Lower lobe of right lung (tissue), 2 donors: ENCODE data around the gene MTFR1L. TPM values are rescaled to one million over a fixed set of nuclear protein-coding genes. Genes with fewer than 3 reads are reported as not detected.
A peak's percentile ranks its signal among the peaks of the same experiment; 100 is the strongest.

Experiments
- ATAC-seq, 2 donors: fragments of 200-7000 bp; cut with Tn5 transposase; one replicate each; pipeline ENCODE4 v1.9.1; 2020 to 2022; ENCODE audit warnings: mild to moderate bottlenecking in 2 of 2, moderate library complexity in 2 of 2
- DNase-seq: peaks from one replicate; pipeline ENCODE4 v3.0.0-alpha.2; 2020
- H3K27ac ChIP-seq: fragments of 200-600 bp; one replicate; pipeline ENCODE4 v1.8.0; 2022
- H3K27me3 ChIP-seq: fragments of 200-600 bp; one replicate; pipeline ENCODE4 v1.8.0; 2022; ENCODE audit warnings: low read depth
- H3K36me3 ChIP-seq: fragments of 200-600 bp; one replicate; pipeline ENCODE4 v1.8.0; 2022; ENCODE audit warnings: mild to moderate bottlenecking
- H3K4me1 ChIP-seq: fragments of 200-600 bp; one replicate; pipeline ENCODE4 v1.8.0; 2022
- H3K4me3 ChIP-seq: fragments of 200-600 bp; one replicate; pipeline ENCODE4 v1.8.0; 2022; ENCODE audit warnings: mild to moderate bottlenecking
- H3K9me3 ChIP-seq: fragments of 200-600 bp; one replicate; pipeline ENCODE4 v1.8.0; 2022
- intact Hi-C: fragments of 100-400 bp; cut with DNase I; formaldehyde crosslinking; loops from one replicate; pipeline ENCODE4 v1.11.0; 2022
- total RNA-seq: library from RNA; stranded (reverse); fragmentation: NEBNext Ultra II Directional; extraction: Animal tissue kit (Norgen Biotek cat#: 25700); gene quantifications from one replicate; pipeline ENCODE4 v1.2.1, GENCODE V29; 2021
- TF ChIP-seq, protein P1 (sequence below): fragments of 200-600 bp; IDR thresholded peaks from one replicate; pipeline ENCODE4 v1.8.0; 2022; ENCODE audit warnings: antibody characterized with exemption, mild to moderate bottlenecking
- donor health status: DM: no; HTN: yes; CAD: no; lungs with severe emphysema.

The MTFR1L gene
- total RNA-seq, 1 donor from 2014 or later: 51.1 TPM

DNA sequence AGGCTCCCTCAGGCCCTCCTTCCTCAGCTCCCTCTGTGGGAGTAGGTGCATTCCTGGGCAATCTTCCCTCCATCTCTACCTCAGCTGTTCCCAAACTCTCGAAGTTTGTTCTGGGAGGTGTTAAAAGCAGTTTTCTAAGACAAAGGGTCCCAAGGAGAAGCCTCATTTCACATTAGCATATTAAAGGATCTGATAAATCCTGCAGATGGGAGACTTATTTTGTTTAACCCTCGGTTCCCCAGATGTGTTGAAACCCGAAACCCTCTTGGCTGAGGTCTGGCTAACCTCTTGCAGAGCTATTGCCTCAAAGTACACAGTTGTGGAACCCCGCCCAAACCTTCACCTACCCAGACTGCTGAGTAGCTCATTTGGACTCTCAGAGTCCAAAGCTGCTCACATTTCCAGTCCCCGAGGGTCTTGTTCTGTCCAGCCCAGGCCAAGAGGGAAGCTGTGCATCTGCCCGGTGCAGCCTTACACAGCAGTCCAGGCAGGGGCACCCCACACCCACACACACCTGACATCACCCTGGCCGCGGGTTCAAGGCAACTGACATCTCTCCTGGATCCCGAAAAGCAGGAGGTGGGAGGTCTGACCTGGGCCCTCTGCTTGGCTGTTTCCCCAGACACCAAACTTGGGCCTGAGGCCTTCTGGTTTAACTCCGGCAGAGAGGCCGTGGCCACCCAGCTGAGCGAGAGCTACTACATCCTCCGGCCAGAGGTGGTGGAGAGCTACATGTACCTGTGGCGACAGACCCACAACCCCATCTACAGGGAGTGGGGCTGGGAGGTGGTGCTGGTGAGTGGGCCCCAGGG is 39.2 kb upstream of the MTFR1L start:
- no peaks in the 10 kb centered on the region for H3K9me3 ChIP-seq
- intact Hi-C loops: no loop called here
- no peak for DNase-seq
- no peaks in the 10 kb centered on the region for H3K4me1 ChIP-seq
- no peak overlapping the region for H3K4me3 ChIP-seq
- ATAC-seq: no peak
- no peak overlapping the region for H3K27ac ChIP-seq
- peaks cover 35% of the 10 kb centered on the region for H3K36me3 ChIP-seq
- no peaks in the 10 kb centered on the region for H3K27me3 ChIP-seq
- TF ChIP-seq, protein P1, sequence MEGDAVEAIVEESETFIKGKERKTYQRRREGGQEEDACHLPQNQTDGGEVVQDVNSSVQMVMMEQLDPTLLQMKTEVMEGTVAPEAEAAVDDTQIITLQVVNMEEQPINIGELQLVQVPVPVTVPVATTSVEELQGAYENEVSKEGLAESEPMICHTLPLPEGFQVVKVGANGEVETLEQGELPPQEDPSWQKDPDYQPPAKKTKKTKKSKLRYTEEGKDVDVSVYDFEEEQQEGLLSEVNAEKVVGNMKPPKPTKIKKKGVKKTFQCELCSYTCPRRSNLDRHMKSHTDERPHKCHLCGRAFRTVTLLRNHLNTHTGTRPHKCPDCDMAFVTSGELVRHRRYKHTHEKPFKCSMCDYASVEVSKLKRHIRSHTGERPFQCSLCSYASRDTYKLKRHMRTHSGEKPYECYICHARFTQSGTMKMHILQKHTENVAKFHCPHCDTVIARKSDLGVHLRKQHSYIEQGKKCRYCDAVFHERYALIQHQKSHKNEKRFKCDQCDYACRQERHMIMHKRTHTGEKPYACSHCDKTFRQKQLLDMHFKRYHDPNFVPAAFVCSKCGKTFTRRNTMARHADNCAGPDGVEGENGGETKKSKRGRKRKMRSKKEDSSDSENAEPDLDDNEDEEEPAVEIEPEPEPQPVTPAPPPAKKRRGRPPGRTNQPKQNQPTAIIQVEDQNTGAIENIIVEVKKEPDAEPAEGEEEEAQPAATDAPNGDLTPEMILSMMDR: no peak

DNA sequence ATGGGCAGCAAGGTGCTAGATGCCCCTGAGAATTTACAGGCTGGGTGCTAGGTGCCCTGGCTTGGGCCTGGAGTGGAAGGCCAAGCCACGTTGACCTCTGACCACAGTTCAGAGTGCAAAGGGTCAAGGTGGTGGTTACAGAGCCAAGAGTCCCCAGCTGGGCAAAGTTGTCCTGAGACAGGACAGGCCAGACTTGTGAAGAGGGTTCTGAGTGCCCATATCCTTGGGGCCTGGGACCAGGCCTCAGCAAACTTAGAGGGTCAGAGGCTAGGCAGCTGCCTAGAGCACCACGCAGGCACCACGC is 38.7 kb upstream of the MTFR1L start:
- Histone ChIP-seq H3K27me3 (no peaks in the 10 kb centered on the region), H3K27ac (no peak overlapping the region), H3K9me3 (no peaks in the 10 kb centered on the region), H3K4me1 (no peaks in the 10 kb centered on the region), H3K36me3 (peaks cover 38% of the 10 kb centered on the region), H3K4me3 (no peak overlapping the region)
- no peak for ATAC-seq
- intact Hi-C loops: no loop called here
- TF ChIP-seq, protein P1: no peak
- DNase-seq: no peak

DNA sequence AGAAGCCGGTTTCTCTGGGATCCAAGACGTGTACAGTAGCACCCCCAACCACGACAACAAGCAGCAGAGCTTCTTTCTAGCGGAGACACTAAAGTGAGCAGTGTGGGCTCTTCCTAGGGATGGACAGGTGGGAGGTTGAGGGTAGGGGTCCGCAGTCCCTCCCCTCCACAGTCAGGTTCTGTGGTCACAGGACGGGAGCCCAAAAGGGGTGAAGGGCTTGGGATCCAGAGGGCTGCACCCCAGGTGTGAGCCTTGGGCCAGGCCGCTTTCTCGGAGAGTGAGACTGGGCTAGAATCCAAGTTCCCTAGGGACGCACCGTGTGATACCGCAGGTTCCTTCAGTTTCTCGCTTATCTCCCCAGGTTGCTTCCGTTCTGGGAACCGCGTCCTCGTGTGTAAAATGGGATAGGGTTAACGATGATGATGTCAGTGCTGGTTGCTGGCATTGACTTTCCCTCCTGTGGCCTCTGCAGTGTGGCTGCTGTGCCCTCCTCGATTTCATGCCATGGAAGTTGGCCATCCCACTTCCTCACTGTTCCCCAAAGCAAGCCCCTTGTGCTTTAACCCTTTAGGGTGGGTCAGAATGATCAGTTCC is 37.0 kb upstream of the MTFR1L start:
- H3K4me1 ChIP-seq: no peaks in the 10 kb centered on the region
- TF ChIP-seq, protein P1: no peak
- no peak for ATAC-seq
- H3K9me3 ChIP-seq: no peaks in the 10 kb centered on the region
- no peaks in the 10 kb centered on the region for H3K27me3 ChIP-seq
- peaks cover 49% of the 10 kb centered on the region for H3K36me3 ChIP-seq
- H3K27ac ChIP-seq: no peak overlapping the region
- DNase-seq: no peak
- intact Hi-C loops: no loop called here
- no peak overlapping the region for H3K4me3 ChIP-seq

DNA sequence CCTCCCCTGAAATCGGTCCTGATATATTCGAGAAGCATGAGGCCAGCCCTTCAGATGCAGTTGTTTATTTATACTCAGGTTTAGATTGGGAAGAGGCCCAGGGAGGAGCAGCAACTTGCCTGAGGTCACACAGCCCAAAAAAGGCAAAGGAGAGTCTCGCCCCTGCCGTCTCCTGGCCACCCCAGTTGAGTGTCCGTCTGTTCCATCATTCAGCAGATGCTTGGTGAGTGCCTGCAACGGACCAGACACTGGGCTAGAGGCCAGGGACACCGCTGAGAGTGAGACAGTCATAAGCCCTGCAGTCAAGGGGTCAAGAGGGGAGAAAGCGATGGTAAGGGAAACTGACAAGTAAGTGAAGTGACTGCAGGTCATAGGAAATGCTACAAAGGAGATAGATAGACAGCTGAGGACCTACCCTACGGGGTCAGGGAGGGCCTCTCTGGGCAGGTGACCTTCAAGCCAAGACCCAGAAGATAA is 35.1 kb upstream of the MTFR1L start:
- intact Hi-C loops: no loop called here
- no peak overlapping the region for H3K27ac ChIP-seq
- no peak overlapping the region for H3K4me3 ChIP-seq
- no peaks in the 10 kb centered on the region for H3K27me3 ChIP-seq
- no peaks in the 10 kb centered on the region for H3K4me1 ChIP-seq
- H3K36me3 ChIP-seq: peaks cover 36% of the 10 kb centered on the region
- ATAC-seq (no peak), DNase-seq (no peak)
- no peaks in the 10 kb centered on the region for H3K9me3 ChIP-seq
- TF ChIP-seq, protein P1: no peak

DNA sequence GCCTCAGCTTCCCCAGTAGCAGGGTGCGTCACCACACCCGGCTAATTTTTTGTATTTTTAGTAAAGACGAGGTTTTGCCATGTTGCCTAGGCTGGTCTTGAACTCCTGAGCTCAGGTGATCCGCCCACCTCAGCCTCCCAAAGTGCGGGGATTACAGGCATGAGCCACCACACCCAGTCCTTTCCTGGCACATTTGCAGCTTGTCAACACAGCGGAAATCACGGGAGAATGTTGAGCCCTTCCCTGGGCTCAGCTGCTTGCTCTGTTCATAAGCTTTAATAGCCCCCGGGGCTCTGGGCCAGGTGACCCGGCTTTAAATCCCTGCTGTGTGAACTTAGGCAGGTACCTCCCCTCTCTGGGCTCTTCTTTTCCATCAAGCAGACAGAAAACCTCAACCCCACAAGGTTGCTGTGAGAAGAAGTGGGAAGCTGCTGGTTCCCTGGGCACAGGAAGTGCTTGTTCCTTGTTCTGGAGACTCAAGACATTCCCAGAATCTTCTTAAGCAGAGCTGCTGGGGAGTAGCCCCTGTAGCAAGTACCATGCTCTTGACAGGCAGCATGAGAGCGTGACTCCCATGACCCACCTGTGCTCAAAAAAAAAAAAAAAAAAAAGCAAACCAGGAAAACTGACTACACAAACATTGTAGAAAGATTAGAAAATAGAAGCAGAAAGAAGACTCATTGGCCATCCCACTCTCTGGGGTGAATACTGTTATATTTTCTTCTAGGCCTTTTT is 34.3 kb upstream of the MTFR1L start:
- no peaks in the 10 kb centered on the region for H3K27me3 ChIP-seq
- DNase-seq (no peak), ATAC-seq (peak in 1 of 2 donors; percentile 25)
- no peak overlapping the region for H3K4me3 ChIP-seq
- H3K36me3 ChIP-seq: peaks cover 36% of the 10 kb centered on the region
- intact Hi-C loops: no loop called here
- no peaks in the 10 kb centered on the region for H3K4me1 ChIP-seq
- H3K27ac ChIP-seq: no peak overlapping the region
- H3K9me3 ChIP-seq: no peaks in the 10 kb centered on the region
- TF ChIP-seq, protein P1: no peak
